WTC11 (cell line): ENCODE data around the gene KIF6.

ENCODE experiments used
- CBFB ChIP-seq: sonication (generic); formaldehyde crosslinking; IDR thresholded peaks from 2 replicates; pipeline ENCODE4 v1.8.1; 2022; ENCODE audit warnings: mild to moderate bottlenecking, low read depth, missing genetic modification reagents
- CREB1 ChIP-seq: sonication (generic); formaldehyde crosslinking; IDR thresholded peaks from 2 replicates; pipeline ENCODE4 v1.8.0; 2023; ENCODE audit warnings: mild to moderate bottlenecking, missing genetic modification reagents
- E2F4 ChIP-seq: sonication (generic); formaldehyde crosslinking; IDR thresholded peaks from 2 replicates; pipeline ENCODE4 v1.8.1; 2022; ENCODE audit warnings: low read depth, mild to moderate bottlenecking, moderate library complexity, missing genetic modification reagents, borderline replicate concordance
- HMGA2 ChIP-seq: fragments of 250-450 bp; sonication (Bioruptor Pico); IDR thresholded peaks from 2 replicates; pipeline ENCODE4 v1.4.0; 2021; ENCODE audit warnings: mild to moderate bottlenecking, moderate library complexity
- JUN ChIP-seq: sonication (generic); formaldehyde crosslinking; IDR thresholded peaks from 2 replicates; pipeline ENCODE4 v1.8.0; 2023; ENCODE audit warnings: mild to moderate bottlenecking, missing genetic modification reagents
- PRDM15 ChIP-seq: sonication (generic); formaldehyde crosslinking; IDR thresholded peaks from 2 replicates; pipeline ENCODE4 v1.8.0; 2022; ENCODE audit warnings: missing genetic modification reagents
- ZNF138 ChIP-seq: sonication (generic); formaldehyde crosslinking; conservative IDR thresholded peaks from 2 replicates; pipeline ENCODE4 v1.8.1; 2022; ENCODE audit warnings: mild to moderate bottlenecking, moderate library complexity, missing genetic modification reagents
- ZNF396 ChIP-seq: fragments of 250-450 bp; sonication (Bioruptor Pico); IDR thresholded peaks from 2 replicates; pipeline ENCODE4 v1.8.0; 2021; ENCODE audit warnings: mild to moderate bottlenecking, moderate library complexity, borderline replicate concordance
- ZNF423 ChIP-seq: fragments of 250-450 bp; sonication (Bioruptor Pico); IDR thresholded peaks from 2 replicates; pipeline ENCODE4 v2.1.2; 2022; ENCODE audit warnings: mild to moderate bottlenecking, moderate library complexity
- TF ChIP-seq, protein P1 (sequence below): fragments of 200-600 bp; IDR thresholded peaks from 2 replicates; pipeline ENCODE4 v1.8.0; 2022; ENCODE audit warnings: antibody characterized with exemption
- TF ChIP-seq, protein P2 (sequence below): sonication (generic); formaldehyde crosslinking; IDR thresholded peaks from 2 replicates; pipeline ENCODE4 v1.8.1; 2023; ENCODE audit warnings: mild to moderate bottlenecking, missing genetic modification reagents

DNA sequence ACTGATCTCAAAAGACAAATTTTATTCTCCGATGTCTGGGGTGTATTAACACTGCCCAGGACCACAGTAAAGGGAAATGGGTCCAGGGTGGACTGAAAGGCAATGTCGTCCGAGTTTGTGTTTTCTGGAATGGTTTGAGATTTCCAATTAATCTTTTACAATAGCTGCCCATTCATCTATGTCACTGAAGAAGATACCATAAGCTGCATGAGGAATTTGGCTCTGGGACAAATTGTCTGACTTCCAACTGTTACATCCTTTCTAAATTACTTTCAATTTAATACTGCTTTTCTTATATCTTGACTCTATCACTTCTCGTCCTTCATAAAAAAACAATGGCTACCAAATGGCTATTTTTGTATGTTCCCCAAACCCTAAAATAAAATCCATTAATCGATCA lies 272.0 kb downstream of the KIF6 start:
- TF ChIP-seq, protein P1, sequence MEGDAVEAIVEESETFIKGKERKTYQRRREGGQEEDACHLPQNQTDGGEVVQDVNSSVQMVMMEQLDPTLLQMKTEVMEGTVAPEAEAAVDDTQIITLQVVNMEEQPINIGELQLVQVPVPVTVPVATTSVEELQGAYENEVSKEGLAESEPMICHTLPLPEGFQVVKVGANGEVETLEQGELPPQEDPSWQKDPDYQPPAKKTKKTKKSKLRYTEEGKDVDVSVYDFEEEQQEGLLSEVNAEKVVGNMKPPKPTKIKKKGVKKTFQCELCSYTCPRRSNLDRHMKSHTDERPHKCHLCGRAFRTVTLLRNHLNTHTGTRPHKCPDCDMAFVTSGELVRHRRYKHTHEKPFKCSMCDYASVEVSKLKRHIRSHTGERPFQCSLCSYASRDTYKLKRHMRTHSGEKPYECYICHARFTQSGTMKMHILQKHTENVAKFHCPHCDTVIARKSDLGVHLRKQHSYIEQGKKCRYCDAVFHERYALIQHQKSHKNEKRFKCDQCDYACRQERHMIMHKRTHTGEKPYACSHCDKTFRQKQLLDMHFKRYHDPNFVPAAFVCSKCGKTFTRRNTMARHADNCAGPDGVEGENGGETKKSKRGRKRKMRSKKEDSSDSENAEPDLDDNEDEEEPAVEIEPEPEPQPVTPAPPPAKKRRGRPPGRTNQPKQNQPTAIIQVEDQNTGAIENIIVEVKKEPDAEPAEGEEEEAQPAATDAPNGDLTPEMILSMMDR = no peak
- TF ChIP-seq JUN (CRISPR knock-in tag) (no peak), ZNF138 (CRISPR knock-in tag) (no peak), HMGA2 (CRISPR knock-in tag) (no peak), E2F4 (CRISPR knock-in tag) (no peak), PRDM15 (CRISPR knock-in tag) (no peak), ZNF423 (no peak), ZNF396 (no peak), CBFB (CRISPR knock-in tag) (no peak), CREB1 (CRISPR knock-in tag) (no peak)
- TF ChIP-seq, protein P2, sequence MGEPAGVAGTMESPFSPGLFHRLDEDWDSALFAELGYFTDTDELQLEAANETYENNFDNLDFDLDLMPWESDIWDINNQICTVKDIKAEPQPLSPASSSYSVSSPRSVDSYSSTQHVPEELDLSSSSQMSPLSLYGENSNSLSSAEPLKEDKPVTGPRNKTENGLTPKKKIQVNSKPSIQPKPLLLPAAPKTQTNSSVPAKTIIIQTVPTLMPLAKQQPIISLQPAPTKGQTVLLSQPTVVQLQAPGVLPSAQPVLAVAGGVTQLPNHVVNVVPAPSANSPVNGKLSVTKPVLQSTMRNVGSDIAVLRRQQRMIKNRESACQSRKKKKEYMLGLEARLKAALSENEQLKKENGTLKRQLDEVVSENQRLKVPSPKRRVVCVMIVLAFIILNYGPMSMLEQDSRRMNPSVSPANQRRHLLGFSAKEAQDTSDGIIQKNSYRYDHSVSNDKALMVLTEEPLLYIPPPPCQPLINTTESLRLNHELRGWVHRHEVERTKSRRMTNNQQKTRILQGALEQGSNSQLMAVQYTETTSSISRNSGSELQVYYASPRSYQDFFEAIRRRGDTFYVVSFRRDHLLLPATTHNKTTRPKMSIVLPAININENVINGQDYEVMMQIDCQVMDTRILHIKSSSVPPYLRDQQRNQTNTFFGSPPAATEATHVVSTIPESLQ = no peak
